Gastrocnemius medialis (tissue), 4 donors: ENCODE data around the gene HOXC11.

Source experiments
- CTCF ChIP-seq, 5 experiments: fragments of 450-650 bp in 3 of 5; fragments of 200-600 bp in 2 of 5; sonication (generic) in 2 of 5; IDR thresholded peaks in 4 of 5; conservative IDR thresholded peaks in 1 of 5; 1 replicate in 4 of 5; 2 replicates in 1 of 5; pipeline ENCODE4 v1.5.1; 2016 to 2019; ENCODE audit warnings: antibody characterized with exemption in 5 of 5, mild to moderate bottlenecking in 3 of 5, moderate library complexity in 3 of 5
- POLR2A ChIP-seq, 2 donors: fragments of 450-650 bp; IDR thresholded peaks; one replicate each; pipeline ENCODE4 v1.6.1; 2017; ENCODE audit warnings: antibody characterized with exemption in 2 of 2, mild to moderate bottlenecking in 2 of 2, moderate library complexity in 2 of 2

- TF ChIP-seq CTCF (IDR thresholded peaks at IDR 0.05 in 4 of 5, conservative IDR thresholded peaks at IDR 0.05 in 1 of 5): peak in 1 of 5 experiments; percentile 6
- TF ChIP-seq POLR2A (IDR thresholded peaks at IDR 0.05): peak; percentile 76 to 82
Observed at GRCh38 chr12:53991077-53991460, 18.1 kb downstream of the HOXC11 start.
